GM18520 (cell line): Measurements from ENCODE around the gene BCL2L1.
"Not testable (repeated sequence)": the region's sequence is repeated elsewhere in the genome, so short reads cannot be mapped to it uniquely, and the experiment has no call there.

Experiments
- ATAC-seq: cut with Tn5 transposase; IDR thresholded peaks from one replicate; pipeline ENCODE4 v1.9.1; 2021; ENCODE audit not compliant: unreplicated experiment

BCL2L1 gene

GRCh38 chr20:31722257-31723068 is at the start of gene BCL2L1:
TSS of gene BCL2L1 (minus strand) at chr20:31722868. CDS start at chr20:31722218, 650 bp downstream.
- no peak for ATAC-seq

DNA sequence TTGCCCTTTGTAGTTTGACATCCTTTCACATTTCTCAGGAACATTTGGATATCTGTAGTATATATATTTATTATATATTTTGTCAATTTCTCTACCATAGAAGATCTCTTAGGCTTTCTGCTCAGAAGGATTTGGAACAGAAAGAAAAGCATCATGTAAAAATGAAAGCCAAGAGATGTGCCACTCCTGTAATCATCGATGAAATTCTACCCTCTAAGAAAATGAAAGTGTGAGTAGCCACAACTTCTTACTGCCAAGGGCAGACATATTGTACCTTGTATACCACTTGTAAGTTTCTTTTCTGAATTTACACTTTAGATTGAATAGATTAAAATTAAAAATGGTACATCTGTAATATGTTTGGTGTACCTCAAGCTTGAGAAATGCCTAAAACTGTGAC is 47.6 kb upstream of the BCL2L1 start:
- ATAC-seq, result no peak

DNA sequence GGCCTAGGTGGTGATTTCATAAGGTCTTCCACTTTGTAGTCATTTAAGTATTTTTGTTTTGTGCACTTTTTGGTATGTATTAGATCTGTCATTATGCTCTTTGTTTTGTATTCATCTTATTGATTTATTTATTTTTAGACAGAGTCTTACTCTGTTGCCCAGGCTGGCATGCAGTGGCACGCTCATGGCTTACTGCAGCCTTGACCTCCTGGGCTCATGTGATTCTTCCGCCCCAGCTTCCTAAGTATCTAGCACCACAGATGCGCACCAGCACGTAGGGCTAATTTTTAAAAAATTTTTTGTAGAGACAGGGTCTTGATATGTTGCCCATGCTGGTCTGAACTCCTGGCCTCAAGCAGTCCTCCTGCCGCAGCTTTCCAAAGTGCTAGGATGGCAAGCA is 47.0 kb upstream of the BCL2L1 start:
- no peak for ATAC-seq

DNA sequence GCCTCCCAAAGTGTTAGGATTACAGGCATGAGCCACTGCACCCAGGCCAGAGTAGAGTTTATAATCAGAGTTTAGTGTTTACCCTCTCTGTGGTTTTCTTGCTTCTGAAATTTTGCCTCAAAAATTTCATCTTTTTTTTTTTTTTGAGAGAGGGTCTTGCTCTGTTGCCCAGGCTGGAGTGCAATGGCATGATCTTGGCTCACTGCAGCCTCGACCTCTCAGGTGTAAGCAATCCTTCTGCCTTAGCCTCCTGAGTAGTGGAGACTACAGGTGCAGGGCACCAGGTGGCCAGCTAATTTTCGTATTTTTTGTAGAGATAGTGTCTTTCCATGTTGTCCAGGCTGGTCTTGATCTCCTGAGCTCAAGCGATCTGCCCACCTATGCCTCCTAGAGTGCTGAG is 45.1 kb upstream of the BCL2L1 start:
- ATAC-seq, result no peak

DNA sequence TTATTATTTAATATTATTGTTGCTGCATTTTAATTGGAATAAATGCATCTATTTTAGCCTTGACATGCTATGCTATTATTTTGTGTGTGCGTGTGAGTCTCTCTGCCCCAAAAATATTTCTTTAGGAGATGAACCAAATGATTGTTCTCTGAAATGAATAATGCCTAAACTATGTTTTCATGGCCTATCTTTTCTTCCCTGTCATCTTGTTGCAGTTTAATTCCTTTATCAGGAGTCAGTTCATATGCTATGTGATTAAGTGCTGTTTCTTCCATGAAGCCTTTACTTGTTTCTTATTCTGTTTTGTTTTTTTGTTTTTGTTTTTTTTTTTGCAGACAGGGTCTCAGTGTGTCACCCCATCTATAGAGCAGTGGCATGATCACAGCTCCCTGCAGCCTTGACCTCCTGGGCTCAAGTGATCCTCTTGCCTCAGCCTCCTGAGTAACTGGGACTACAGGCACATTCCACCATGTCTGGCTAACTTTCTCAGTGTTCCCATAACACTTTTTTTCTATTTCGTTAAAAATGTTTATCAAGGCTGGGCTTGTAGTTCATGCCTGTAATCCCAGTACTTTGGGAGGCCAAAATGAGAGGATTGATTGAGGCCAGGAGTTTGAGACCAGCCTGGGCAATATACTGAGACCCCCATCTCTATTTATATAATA is 42.1 kb upstream of the BCL2L1 start:
- no peak for ATAC-seq

DNA sequence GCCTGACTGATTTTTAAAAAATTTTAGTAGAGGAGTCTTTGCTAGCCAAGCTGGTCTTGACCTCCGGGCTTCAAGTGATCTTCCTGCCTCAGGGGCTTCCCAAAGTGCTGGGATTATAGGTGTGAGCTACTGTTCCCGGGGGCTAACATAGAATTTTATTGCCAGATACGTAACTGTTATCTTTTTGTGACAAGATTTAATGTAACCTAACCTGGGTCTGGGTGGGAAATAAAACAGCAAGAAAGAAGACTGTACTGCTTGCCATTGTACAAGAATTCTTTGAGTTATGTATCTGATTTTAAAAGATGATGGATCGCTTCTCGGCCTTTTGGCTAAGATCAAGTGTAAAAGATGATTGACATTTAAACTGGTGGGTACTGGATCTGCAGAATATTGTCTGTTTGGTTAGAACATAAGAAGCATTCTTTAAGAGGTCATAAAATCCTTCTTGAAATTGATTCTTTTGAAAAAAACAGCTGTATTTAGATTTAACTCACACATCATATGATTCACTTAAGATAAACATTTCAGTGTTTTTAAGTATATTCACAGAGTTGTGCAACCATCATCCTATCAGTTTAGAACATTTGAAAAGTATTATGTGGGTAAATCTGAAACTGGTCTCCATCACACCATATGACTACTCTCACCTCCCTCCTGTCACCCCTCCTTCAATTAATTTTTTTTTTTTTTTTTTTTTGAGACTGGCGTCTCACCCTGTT is 38.0 kb upstream of the BCL2L1 start:
- ATAC-seq, result no peak

- no peak for ATAC-seq
These were observed 37.3 kb upstream of the BCL2L1 start for GRCh38 chr20:31759836-31760518.

DNA sequence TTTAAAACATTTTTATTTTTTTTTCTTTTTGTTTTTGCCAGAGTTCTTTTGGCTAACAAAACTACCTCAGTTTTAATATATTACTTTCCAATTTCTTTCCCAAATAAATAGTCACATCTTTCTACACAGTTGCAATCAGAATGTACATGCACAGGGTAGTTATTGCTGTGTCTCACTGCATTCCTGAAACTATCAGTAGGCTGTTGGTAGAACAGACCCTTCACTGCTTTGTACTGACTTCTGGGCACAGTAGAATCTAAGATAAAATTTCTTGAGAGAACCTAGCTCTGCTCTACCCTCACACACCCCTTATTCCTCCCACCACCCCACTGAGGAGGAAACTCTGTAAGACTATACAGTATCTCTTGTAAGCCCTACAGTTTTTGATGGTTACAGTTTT is 36.3 kb upstream of the BCL2L1 start:
- ATAC-seq, result no peak

- ATAC-seq, result no peak
These were observed 35.9 kb upstream of the BCL2L1 start for GRCh38 chr20:31758521-31758920.

DNA sequence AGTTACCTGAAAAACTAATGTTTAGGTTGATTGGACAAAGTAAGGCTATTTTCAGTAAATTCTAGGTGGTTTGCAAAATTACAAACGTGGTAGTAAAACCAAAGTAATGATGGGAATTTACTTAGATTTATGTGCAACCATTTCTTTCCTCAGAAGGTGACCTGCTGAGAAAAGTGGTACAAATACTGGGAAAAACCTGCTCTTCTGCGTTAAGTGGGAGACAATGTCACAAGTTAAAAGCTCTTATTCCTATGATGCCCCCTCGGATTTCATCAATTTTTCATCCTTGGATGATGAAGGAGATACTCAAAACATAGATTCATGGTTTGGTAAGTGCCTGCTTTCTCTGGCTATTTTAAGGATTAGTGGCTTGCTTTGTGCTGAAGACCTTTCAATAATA is 34.6 kb upstream of the BCL2L1 start:
- no peak for ATAC-seq

DNA sequence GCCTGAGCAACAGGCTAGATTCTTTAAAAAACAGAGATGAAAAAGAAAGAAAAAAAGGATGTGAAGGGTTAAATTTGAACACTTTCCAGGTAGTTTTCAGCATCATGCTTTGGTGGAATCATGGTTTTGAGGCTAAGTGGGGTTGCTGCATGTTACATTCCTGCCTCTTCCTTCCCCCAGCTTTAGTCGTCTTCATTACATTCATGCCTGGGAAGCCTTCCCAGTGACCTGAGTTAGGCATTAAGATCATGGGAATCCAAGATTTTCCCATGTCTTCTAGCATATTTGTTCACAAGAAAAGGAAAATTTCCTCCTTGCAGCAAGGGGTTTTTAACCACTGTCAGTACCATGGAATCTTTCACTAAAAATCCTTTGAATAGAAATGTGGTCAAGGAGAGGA is 28.5 kb upstream of the BCL2L1 start:
- ATAC-seq, result no peak

DNA sequence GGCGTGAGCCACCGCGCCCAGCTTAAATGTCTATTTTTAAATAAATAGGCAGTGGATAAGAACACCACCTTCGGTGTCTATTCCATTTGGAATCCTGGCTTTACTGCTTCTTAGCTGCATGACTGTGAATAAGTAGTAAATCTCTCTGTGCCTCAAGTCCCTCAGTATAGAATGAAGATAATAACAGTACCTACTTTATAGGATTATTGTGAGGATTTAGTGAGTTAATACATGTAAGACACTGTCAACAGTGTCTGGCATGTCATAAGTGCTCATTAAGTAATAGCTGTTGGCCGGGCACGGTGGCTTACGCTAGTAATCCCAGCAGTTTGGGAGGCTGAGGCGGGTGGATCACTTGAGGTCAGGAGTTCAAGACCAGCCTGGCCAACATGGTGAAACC is 26.6 kb upstream of the BCL2L1 start:
- no peak for ATAC-seq

GRCh38 chr20:31747640-31748039 is 25.0 kb upstream of the BCL2L1 start:
- ATAC-seq, result no peak

GRCh38 chr20:31747028-31747427 is 24.4 kb upstream of the BCL2L1 start:
- not testable (repeated sequence) for ATAC-seq

- no peak for ATAC-seq
These were observed 23.6 kb upstream of the BCL2L1 start for GRCh38 chr20:31746068-31746878.

- ATAC-seq, result no peak
These were observed 18.1 kb upstream of the BCL2L1 start for GRCh38 chr20:31740656-31741323.

GRCh38 chr20:31740208-31740607 is 17.5 kb upstream of the BCL2L1 start:
- ATAC-seq, result no peak

DNA sequence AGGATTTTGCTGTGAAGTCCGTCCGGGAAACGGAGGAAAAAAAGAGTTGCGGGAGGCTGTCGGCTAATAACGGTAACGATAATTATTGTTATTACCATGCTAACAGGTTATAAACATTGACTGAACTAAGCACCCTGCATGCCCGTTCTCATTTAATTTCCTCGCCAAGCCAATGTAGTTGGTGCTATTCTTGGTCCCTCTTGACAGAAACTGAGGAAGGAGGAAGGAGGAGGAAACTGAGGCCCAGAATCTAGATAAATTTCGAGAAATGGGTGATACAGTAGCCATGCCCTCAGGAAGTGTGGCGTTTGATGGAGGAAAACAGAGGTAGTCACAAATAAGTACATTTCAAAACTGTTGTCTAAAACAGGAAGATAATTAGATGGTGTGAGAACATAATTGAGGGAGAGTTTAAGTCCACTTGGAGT is 16.9 kb upstream of the BCL2L1 start:
- no peak for ATAC-seq

DNA sequence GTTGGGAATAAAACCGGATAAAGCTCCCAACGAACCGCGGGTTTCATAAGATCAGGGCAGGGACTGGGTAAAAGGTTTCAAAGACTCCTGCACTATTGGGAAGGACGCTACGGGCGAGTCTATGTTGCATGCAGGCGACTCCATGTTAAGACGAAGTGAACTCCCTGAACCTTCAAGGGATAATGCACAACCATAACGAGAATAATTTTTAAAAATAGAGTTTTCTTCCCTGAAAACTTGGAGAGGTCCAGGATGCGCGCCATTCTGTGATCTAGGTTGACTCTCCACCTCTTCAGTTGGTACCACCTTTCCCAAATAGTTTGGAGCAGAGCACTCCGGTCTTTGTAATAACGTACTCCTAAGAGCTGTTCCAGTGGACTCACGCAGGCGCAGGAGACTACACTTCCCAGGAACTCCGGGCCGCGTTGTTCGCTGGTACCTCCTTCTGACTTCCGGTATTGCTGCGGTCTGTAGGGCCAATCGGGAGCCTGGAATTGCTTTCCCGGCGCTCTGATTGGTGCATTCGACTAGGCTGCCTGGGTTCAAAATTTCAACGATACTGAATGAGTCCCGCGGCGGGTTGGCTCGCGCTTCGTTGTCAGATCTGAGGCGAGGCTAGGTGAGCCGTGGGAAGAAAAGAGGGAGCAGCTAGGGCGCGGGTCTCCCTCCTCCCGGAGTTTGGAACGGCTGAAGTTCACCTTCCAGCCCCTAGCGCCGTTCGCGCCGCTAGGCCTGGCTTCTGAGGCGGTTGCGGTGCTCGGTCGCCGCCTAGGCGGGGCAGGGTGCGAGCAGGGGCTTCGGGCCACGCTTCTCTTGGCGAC is 16.3 kb upstream of the BCL2L1 start, which contains the start of gene TPX2:
Gene TPX2 (plus strand): TSS at position 562 of the 821 bp plus-strand sequence. CDS start 18,187 bp downstream, outside the sequence.
- ATAC-seq, result peak; percentile 93
